Activated T-helper 17 cell treated with anti-CD3 and anti-CD28 coated beads, Interleukin-2, amount 50 U/mL, for 72 hours (primary cell): ENCODE data around the gene RAPGEF3. TPM values are rescaled to one million over a fixed set of nuclear protein-coding genes. Genes with fewer than 3 reads are reported as not detected.

Source experiments
- ATAC-seq: fragments of 150-1000 bp; cut with Tn5 transposase; replicated peaks from 2 replicates; pipeline ENCODE4 v1.10.0; 2021; ENCODE audit warnings: mild to moderate bottlenecking, moderate library complexity
- H3K27ac Mint-ChIP-seq: one replicate; pipeline ENCODE4 v1.8.0; 2022; ENCODE audit warnings: mixed read lengths
- H3K27me3 Mint-ChIP-seq: one replicate; pipeline ENCODE4 v1.8.0; 2022; ENCODE audit warnings: mixed read lengths
- H3K36me3 Mint-ChIP-seq: one replicate; pipeline ENCODE4 v1.8.0; 2022; ENCODE audit warnings: low read depth, mild to moderate bottlenecking, mixed read lengths
- H3K4me1 Mint-ChIP-seq: one replicate; pipeline ENCODE4 v1.8.0; 2022; ENCODE audit warnings: mixed read lengths
- H3K4me3 Mint-ChIP-seq: one replicate; pipeline ENCODE4 v1.8.0; 2022; ENCODE audit warnings: mild to moderate bottlenecking, mixed read lengths
- H3K9me3 Mint-ChIP-seq: one replicate; pipeline ENCODE4 v1.8.0; 2022; ENCODE audit warnings: mixed read lengths
- total RNA-seq, 2 donors: library from RNA; stranded (reverse); gene quantifications; one replicate each; pipeline ENCODE4 v1.2.3, GENCODE V29; 2022

The RAPGEF3 gene
- total RNA-seq, 2 donors from 2014 or later: 1.4 to 8.4 TPM

DNA sequence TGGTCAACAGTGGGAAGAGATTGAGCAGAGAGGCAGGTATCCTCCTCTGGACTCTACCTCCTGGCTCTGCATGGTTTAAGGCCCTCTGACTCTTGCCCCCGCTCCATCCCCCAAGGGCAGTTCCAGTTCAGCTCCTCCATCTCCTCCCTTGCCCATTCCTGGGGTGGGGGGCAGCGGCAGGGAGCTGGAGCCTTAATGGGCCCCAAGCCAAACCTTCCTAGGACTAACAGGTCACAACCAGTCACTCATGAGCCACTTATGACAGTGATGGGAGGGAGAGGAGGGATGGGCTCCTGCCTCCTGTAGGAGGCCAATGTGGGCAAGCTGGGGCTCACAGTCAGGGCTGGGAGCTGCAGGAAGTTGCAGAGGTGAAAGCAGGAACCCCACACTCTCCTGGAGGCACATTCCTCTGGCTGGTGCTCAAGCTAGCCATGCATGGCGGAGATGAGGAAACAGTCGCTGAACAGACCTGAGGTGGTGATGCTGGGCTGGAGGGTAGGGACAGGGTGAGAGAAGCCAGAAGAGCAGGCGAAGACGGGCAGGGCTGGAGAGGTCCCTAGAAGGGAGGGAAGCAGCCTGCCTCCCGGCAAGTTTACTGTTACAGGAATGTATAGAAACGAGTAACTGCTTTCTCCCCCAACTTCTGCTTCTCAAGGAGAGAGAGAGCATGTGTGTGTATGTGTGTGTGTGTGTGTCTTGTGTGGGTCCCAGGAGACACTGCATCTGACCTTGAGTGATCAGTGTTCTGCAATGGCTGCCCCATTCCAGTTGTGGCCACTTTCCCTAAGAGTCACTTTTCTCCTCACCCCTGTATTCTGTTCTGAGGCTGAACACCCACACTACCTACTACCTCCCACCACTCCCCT is 5.0 kb upstream of the RAPGEF3 start:
- Mint-ChIP-seq H3K36me3 (no peaks in the 10 kb centered on the region), H3K27me3 (no peaks in the 10 kb centered on the region), H3K4me3 (no peak overlapping the region), H3K4me1 (peaks cover 6% of the 10 kb centered on the region), H3K9me3 (no peaks in the 10 kb centered on the region), H3K27ac (no peak overlapping the region)
- no peak for ATAC-seq

- Mint-ChIP-seq H3K27me3 (no peaks in the 10 kb centered on the region), H3K4me3 (no peak overlapping the region), H3K9me3 (no peaks in the 10 kb centered on the region), H3K36me3 (no peaks in the 10 kb centered on the region), H3K4me1 (peaks cover 6% of the 10 kb centered on the region), H3K27ac (no peak overlapping the region)
- ATAC-seq: no peak
Measured at GRCh38 chr12:47762850-47763465, 4.3 kb upstream of the RAPGEF3 start.

GRCh38 chr12:47758584-47758833 is 171 bp downstream of the RAPGEF3 start:
- H3K27ac Mint-ChIP-seq: no peak overlapping the region
- H3K27me3 Mint-ChIP-seq: no peaks in the 10 kb centered on the region
- peaks cover 43% of the 10 kb centered on the region for H3K4me1 Mint-ChIP-seq
- no peaks in the 10 kb centered on the region for H3K9me3 Mint-ChIP-seq
- ATAC-seq: no peak
- H3K4me3 Mint-ChIP-seq: peak overlapping the region; percentile 73
- H3K36me3 Mint-ChIP-seq: no peaks in the 10 kb centered on the region

- Mint-ChIP-seq H3K27me3 (no peaks in the 10 kb centered on the region), H3K36me3 (no peaks in the 10 kb centered on the region), H3K4me1 (peaks cover 43% of the 10 kb centered on the region), H3K27ac (no peak overlapping the region), H3K4me3 (peak overlapping the region; percentile 73), H3K9me3 (no peaks in the 10 kb centered on the region)
- ATAC-seq: no peak
Measured at GRCh38 chr12:47757840-47758583, 668 bp downstream of the RAPGEF3 start.

DNA sequence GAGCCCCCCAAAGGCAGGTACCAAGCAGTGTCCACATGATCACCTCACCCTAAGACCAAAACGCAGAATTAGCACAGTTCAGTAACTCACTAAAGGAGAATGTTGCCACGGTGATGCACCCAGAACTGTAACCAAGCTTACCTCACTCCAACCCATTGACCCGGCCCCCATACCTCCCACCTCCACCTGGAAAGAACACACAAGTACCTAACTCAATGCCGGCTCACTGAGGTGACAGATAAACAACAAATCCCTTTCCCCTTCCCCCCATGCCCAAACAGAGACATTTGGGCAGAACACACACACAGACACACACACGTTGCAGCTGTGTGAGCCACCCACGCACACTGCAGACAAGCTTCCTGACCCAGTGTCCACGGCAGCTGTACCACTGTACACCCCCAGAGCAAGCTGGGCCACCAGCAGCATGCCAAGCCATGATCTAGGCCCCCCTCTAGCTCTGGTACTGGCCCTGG is 1.3 kb downstream of the RAPGEF3 start:
- peak overlapping the region; percentile 73 for H3K4me3 Mint-ChIP-seq
- no peak overlapping the region for H3K27ac Mint-ChIP-seq
- no peak for ATAC-seq
- peaks cover 43% of the 10 kb centered on the region for H3K4me1 Mint-ChIP-seq
- H3K27me3 Mint-ChIP-seq: no peaks in the 10 kb centered on the region
- no peaks in the 10 kb centered on the region for H3K9me3 Mint-ChIP-seq
- H3K36me3 Mint-ChIP-seq: no peaks in the 10 kb centered on the region

GRCh38 chr12:47755655-47756562 is 2.8 kb downstream of the RAPGEF3 start:
- Mint-ChIP-seq H3K9me3 (no peaks in the 10 kb centered on the region), H3K36me3 (no peaks in the 10 kb centered on the region), H3K4me3 (peak overlapping the region; percentile 73), H3K4me1 (peaks cover 43% of the 10 kb centered on the region), H3K27ac (peak overlapping the region; percentile 73), H3K27me3 (no peaks in the 10 kb centered on the region)
- peak; percentile 78 for ATAC-seq

DNA sequence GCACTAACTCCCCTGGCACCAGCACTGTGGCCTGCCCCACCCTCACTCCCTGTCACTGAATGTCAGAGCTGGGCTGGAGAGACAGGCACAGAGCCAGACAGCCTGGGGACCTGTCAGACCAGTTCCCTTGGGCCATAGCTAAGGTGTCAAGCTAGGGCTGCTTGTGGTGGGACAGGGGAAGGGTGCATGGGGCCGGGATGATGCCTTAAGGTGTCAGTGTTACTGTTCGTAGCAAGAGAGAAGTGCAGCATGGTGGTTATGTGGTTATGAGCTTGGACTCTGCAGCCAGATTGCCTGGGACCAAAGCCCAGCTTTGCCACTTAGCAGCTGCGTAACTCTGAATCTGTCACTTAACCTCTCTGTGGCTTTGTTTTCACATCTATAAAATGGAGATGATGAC is 3.8 kb downstream of the RAPGEF3 start:
- no peaks in the 10 kb centered on the region for H3K9me3 Mint-ChIP-seq
- peak overlapping the region; percentile 73 for H3K4me3 Mint-ChIP-seq
- H3K4me1 Mint-ChIP-seq: peaks cover 38% of the 10 kb centered on the region
- ATAC-seq: peak; percentile 10
- no peaks in the 10 kb centered on the region for H3K27me3 Mint-ChIP-seq
- no peaks in the 10 kb centered on the region for H3K36me3 Mint-ChIP-seq
- H3K27ac Mint-ChIP-seq: peak overlapping the region; percentile 73

- Mint-ChIP-seq H3K9me3 (no peaks in the 10 kb centered on the region), H3K27ac (no peak overlapping the region), H3K4me1 (peaks cover 37% of the 10 kb centered on the region)
Measured at GRCh38 chr12:47754126-47754525, 4.6 kb downstream of the RAPGEF3 start.

DNA sequence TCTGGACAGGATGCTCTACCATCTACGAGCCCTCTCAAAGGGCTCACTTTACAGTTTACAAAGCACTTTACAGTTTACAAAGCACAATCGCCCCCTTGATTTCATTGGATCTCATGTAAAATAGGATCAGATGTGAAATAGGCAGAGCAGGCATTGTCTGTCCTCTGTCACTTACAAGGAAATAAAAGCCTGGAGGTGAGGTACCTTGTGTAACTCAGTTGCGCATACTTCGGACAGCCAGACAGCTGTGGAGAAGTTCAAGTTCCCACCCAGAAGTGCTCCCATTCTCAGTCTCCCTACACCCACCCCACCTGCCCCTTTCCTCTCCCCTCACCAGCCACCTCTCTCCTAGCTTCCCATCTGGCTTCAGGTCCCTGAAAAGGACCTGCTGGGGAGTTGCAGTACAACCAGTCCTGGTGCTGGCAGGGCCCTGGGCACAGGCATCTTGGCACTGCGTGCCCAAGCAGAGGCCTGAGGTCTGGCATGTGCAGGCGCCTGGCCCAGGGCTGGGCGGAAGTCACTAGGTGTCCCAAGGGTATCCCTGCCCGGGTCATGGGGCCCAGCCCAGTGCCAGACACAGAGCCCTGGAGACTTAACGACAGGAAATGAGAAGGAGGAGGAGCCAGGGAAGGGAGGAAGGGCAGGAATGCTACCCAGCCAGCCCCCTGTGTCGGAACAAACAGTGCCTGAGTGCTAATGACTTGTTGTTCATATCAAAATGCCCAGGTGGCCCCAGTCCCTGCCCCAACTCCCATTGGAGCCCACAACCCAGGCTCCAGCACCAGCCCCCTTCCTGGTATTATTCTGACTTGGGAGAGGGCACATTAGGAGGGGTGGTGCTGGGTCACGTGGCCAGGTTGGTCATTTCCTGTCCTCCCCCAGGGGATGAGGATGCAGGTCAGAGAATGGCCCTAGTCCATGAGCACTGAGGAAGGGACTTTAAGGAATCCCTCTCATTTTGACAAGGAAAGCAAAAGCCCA is 5.4 kb downstream of the RAPGEF3 start:
- H3K9me3 Mint-ChIP-seq: no peaks in the 10 kb centered on the region
- H3K27me3 Mint-ChIP-seq: no peaks in the 10 kb centered on the region
- no peak for ATAC-seq
- no peak overlapping the region for H3K27ac Mint-ChIP-seq
- H3K36me3 Mint-ChIP-seq: no peaks in the 10 kb centered on the region
- H3K4me1 Mint-ChIP-seq: peaks cover 37% of the 10 kb centered on the region
- peak overlapping the region; percentile 73 for H3K4me3 Mint-ChIP-seq

More at GRCh38 chr12:47754126-47754525, 4.6 kb downstream of the RAPGEF3 start:
- Mint-ChIP-seq H3K36me3 (no peaks in the 10 kb centered on the region), H3K4me3 (peak overlapping the region; percentile 73), H3K27me3 (no peaks in the 10 kb centered on the region)
- ATAC-seq: no peak

- H3K36me3 Mint-ChIP-seq: no peaks in the 10 kb centered on the region
- peaks cover 37% of the 10 kb centered on the region for H3K4me1 Mint-ChIP-seq
- H3K27me3 Mint-ChIP-seq: no peaks in the 10 kb centered on the region
- no peak overlapping the region for H3K4me3 Mint-ChIP-seq
- ATAC-seq: no peak
- no peak overlapping the region for H3K27ac Mint-ChIP-seq
- H3K9me3 Mint-ChIP-seq: no peaks in the 10 kb centered on the region
Measured at GRCh38 chr12:47752552-47752951, 6.1 kb downstream of the RAPGEF3 start.

DNA sequence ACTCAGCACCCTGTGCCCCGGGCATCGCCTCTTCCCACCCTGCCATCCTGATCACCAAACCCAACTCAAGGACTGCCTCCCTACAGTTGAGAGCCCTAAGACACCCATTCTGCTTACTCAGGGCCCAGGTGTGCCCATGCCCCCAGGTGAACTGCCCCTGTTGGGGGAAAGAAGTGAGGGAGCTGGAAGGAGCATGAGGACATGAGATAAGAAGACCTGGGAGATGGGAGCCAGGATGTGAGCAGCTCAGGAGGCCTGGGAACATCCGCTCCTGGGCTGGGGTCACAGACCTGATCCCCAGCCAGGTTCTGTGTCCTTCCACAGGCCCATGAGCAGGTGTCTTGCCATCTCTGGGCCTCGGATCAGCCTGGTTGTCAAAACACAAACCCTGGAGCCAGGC is 6.6 kb downstream of the RAPGEF3 start:
- Mint-ChIP-seq H3K4me3 (no peak overlapping the region), H3K36me3 (no peaks in the 10 kb centered on the region), H3K27ac (no peak overlapping the region), H3K27me3 (no peaks in the 10 kb centered on the region), H3K9me3 (no peaks in the 10 kb centered on the region), H3K4me1 (peaks cover 34% of the 10 kb centered on the region)
- ATAC-seq: no peak

DNA sequence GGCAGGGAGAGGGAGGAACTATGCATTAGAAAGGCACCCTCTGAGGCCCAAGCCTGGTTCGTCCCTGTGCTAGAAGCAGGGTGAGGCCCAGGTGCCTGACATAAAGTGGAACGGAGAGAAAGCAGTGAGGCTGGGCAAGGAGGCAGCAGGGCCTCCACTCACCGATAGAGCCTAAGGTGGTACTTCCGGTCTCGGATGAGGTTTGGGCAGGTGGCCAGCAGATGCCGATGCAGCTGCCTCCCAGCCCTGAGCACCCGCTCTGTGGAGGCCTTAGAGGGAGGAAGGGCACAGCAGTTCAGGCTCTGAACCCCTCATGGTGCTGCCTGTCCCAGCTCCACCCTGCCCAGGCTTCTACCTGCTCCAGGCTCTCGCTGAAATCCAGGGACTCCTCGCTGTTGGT is 7.1 kb downstream of the RAPGEF3 start:
- Mint-ChIP-seq H3K27ac (no peak overlapping the region), H3K4me3 (no peak overlapping the region), H3K9me3 (no peaks in the 10 kb centered on the region), H3K4me1 (peaks cover 35% of the 10 kb centered on the region), H3K36me3 (no peaks in the 10 kb centered on the region), H3K27me3 (no peaks in the 10 kb centered on the region)
- ATAC-seq: no peak

GRCh38 chr12:47750916-47751470 is 7.7 kb downstream of the RAPGEF3 start:
- ATAC-seq: no peak
- H3K4me3 Mint-ChIP-seq: no peak overlapping the region
- no peaks in the 10 kb centered on the region for H3K9me3 Mint-ChIP-seq
- peaks cover 29% of the 10 kb centered on the region for H3K4me1 Mint-ChIP-seq
- no peak overlapping the region for H3K27ac Mint-ChIP-seq
- H3K27me3 Mint-ChIP-seq: no peaks in the 10 kb centered on the region
- H3K36me3 Mint-ChIP-seq: no peaks in the 10 kb centered on the region
